ENCODE results near the gene CELA2B.

DNA sequence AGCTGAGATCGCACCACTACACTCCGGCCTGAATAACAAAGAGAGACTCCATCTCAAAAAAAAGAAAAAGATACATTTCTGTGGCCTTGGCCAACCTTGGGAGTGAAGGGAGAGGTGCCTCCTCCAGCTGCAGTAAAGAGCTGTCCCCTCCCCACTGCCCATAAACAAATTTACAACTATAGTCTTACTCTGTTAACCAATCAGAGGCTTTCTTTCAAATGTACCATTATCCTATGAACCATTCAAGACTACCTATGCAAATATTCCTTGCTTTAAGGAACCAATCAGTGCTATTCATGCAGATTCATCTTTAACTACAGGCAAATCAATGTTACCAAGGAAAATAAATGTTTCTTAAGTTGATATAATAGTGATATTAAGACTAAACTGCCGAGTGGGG lies 1.0 kb downstream of the CELA2B start:
- TF ChIP-seq CTCF (conservative IDR thresholded peaks at IDR 0.05) (no peak), EZH2 (IDR thresholded peaks at IDR 0.05; ENCODE audit: low read depth) (no peak)

Data from PC-9 (cell line).